D341Med (cell line): ENCODE results near the gene HOTAIR.

Source experiments
- DNase-seq: peaks from one replicate; pipeline ENCODE4 v3.0.0; 2012; ENCODE audit warnings: low spot score

The HOTAIR gene

DNA sequence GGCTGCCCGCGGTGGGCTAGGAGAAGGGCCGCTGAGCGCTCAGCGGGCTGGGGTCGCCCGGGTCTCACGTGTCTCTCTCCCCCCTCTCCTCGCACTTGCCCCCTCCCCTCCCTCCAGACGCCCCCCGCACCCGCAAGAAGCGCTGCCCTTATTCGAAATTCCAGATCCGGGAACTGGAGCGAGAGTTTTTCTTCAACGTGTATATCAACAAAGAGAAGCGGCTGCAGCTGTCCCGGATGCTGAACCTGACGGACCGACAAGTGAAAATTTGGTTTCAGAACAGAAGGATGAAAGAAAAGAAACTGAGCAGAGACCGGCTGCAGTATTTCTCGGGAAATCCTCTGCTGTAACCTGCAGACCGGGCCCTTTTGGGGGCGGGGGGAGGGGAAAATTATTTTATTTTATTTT lies 314 bp upstream of the HOTAIR start:
- no peak for DNase-seq

GRCh38 chr12:53973236-53974042 lies 1.3 kb downstream of the HOTAIR start:
- no peak for DNase-seq

GRCh38 chr12:53972722-53973235 lies 2.0 kb downstream of the HOTAIR start, which contains the start of gene HOXC11:
Gene HOXC11 (plus strand): TSS chr12:53973126. CDS start chr12:53973242, 116 bp downstream.
- no peak for DNase-seq

GRCh38 chr12:53972152-53972702 lies 2.5 kb downstream of the HOTAIR start:
- no peak for DNase-seq

GRCh38 chr12:53971686-53972085 lies 3.1 kb downstream of the HOTAIR start:
- no peak for DNase-seq

DNA sequence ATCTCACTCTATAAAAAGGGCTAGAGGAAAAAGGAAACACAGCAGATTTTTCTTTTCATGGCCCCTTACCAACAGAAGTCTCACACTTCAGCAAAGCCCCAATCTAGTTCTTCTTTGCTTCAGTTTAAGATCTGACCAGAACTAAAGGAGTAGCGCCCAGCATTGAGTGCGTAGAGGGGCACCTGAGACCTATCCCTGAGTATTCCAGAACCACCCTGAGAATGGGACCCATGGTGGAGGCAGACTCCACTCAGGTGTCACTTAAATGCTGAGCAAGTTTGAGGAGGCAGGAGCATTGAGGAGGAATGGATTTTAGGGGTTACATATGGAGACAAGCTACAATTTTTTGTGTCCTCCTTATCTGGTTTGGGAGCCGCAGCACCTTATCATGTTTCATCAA lies 3.6 kb downstream of the HOTAIR start:
- DNase-seq: no peak

DNA sequence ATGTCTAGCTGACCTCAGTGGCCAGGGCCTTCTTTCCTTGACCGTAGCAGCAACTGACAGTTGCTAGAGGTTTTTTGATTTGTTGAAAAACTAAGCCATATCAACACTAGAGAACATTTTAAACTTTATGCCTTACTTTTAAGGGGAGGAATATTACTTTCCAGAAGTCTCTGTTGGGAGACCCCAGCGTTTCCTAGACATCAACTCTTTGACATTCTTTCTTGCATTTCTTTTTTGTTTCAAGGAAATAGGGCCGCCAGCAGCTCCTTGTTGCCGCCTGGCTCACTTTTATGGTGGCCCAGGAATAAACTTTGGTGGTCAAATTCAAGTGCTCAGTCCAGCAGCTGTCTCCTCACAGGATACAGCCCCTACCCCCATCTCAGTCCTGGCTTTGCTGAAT lies 4.3 kb downstream of the HOTAIR start:
- DNase-seq: no peak

GRCh38 chr12:53969588-53970259 lies 5.0 kb downstream of the HOTAIR start:
- no peak for DNase-seq

DNA sequence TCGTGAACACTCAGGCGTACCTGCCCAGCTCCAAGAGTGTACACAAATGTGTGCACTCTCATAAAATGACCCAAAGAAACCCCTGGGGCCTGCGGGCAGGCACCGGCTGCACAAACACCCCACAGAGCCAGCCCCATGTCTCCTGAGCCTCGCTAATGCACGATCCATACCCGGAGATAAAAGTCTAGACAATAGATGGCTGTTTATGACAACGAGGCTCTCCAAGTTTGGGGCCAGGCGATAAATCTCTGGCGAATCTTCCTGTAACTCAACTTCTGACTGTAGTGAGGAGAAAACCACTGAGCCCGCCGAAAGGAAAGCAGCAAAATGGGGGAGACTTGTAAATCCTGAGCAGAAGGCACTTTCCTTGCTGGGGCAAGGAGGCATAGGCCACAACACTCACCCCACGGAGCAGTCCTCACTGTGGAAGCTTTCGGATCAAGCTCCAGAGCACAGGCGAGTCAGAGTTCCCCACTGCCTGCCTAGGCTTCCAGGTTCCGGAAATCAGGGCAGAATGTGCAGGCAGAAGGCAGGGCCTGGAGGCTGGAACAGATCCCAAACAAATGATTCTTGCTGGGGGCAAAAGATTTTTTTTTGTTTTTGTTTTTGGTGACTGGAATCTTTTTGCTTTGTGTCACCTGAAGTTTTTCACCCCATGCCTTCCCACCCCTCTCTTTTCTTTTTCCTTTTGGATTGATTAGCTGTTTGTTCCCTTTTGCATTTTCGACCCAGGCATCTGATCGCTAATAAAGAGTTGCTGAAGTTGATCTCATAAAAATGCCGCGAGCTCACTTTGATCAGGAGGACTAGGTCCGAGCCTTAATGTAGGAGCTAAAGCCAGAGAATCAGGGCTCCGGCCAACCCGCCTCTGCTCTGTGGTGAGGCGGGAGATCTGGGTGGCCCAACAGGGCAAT lies 6.3 kb downstream of the HOTAIR start:
- no peak for DNase-seq

DNA sequence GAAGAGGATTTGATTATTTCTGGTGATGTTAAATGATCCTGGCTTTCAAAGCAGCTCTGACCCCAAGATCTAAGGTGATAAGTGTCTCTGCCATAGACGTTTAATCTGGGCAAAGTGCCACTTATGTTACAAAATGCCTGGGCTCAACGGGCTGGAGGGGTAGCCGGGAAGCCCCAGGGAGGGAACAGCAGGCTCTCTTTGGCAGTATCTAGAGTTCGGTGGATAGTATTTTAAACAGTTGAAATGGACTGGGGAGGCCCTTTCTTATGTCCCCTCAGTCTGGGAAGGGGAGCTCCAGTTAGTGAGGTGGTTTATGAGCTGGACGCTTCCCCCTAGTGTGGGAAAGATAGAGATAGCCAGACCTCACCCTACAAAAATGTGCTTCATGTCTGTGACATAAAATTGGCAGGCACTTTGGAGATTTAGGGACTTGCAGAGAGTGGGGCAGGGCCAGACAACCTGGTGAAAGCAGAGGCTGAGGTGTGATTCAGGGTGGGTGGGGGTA lies 7.3 kb downstream of the HOTAIR start:
- no peak for DNase-seq

DNA sequence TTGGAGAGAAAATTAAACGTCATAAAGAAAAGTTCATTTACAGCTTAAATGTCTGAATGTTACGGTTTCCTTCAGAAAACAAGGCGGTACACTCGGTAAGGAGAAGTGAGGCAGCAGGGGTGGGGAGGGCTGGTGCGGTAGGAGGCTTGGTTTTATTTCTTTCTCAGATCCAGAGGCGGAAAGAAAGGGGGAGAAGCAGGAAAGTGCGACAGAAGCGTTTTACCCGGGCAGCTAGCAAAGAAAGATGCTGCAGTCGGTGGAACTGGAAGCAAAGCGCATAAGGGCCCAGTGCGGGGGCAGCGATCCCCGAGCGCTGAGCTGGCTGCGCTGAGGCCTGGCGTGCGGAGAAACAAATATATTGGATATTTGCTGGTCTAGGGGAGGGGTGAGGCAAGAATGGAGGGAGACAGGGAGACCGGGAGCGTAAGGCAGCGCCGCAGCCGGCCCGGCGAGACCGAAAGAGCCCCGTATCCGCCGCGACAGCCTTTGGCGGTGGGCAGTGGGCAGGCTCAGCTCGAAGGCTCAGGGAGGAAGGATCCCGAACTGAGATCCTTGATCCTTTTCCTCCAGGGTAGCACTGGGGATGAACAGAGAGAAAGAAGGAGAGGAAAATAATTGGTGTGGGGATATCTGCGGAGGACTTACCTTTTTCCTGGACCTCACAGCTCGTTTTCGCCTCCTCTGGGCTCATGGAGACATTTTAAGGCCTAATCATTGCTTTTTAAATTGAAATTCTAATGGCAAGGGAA lies 8.2 kb downstream of the HOTAIR start:
- DNase-seq: no peak

GRCh38 chr12:53966085-53966384 lies 8.7 kb downstream of the HOTAIR start:
- DNase-seq: no peak

DNA sequence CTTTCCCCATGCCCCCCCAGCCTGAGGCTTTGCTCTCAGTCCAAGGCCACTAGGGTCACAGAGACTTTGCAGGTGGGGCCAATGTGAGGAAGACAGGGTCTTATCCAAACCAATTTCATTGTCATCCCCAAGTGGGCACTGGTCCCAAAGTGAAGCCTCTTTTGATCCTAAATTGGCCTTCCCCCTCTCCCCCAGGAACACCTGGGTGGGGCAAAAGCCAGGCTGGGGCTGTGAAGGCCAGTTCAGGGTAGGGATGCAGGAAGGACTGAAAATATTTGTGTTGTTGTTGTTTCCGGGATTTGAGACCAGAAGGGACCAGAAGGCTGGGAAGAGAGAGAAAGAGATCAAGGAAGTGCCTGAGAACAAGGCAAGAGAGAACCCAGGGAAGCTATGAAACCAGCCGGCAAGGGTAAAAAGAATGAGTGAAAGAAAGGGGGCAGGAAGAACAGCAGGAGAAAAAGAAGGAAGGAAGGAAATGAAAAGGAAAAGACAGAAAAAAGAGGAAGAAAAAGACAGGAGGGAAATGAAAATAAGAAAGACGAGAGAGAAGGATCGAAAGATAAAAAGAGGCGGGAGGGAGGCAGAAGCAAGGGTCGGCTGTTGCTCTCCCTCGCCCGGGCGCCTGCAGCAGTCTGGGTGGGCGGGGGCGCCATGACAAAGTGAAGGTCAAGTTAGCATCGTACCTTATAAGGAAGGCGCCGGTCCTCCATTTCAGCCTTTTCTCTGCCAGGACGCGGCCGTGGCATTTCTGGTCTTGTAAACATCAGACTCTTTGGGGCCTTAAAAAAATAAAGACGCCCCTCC lies 9.3 kb downstream of the HOTAIR start:
- DNase-seq: no peak

GRCh38 chr12:53964315-53964713 lies 10.4 kb downstream of the HOTAIR start:
- no peak for DNase-seq

DNA sequence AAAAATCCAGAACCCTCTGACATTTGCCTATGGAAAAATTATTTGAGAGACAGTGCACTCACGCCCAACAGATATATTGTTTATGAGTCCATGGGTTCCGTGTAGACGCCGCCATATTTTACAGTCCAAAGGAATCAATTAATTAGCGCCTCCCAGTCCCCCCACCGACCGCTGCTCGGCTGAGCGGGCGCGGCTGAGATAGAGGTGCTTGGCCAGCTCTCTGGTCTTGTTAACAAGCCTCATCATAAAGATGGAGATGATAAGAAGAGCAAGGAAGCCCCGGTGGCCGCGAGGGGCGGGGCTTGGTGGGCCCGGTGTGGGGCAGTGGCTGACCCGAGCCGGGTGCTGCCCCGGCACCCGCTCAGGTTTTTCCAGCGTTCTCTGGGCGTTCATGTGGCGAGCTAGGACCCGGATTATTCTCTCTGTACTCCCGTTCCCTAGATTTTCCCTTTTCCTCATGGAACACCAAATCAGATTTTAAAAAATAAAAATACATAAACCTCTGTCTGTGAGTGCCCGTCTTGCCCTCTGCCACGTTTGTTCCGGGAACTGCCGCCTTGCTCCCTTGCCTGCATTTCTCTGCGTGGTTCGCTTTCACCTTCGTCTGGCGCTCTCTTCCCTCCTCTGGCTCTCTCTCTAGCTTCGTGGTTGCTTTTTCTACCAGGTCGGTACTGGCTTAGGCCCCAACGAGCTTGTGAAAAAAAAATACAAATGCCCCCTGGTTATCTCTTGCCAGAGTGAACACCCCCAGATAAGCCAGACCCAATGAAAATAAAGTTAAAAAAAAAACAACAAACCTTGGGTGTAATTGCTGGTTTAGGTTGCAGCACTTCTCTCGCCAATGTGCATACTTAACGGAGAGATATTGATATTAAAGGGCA lies 11.1 kb downstream of the HOTAIR start:
- DNase-seq: no peak

GRCh38 chr12:53963005-53963404 lies 11.7 kb downstream of the HOTAIR start:
- DNase-seq: no peak

DNA sequence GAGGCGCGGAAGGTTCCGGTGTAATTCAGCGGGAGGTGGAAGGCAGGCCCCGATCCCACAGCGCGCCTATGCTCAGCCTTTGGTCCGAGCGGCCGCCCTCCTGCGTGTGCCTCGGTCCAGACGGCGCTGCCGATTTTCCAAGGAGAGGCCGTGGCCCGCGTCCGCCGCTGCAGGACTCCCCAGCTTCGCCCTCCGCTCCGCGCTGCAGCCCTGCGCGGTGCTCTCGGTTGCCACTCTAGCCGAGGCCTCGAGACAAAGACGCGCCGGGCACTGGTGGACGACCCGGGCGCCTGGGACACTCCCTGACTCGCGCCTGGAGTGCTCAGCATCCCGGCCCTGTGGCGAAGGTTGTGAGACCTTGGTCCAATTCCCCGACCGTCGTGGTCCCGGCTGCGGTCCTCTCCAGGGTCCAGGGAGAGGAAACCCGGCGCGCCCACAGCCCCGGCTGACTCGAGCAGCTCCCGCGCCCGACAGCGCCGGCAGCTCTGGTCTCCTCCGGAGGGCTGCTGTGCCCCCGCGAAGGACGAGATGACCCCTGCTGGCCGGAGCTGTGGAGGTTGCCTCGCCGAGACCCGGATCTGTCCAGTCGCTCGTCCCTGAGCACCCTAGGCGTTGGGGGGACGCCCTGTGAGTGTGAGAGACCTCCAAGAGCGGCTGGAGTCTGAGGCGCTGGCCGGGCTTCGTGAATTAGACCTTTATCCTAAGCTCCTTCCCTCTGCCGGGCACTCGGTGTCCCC lies 13.6 kb downstream of the HOTAIR start:
- DNase-seq: no peak

GRCh38 chr12:53960187-53961024 lies 14.3 kb downstream of the HOTAIR start:
- DNase-seq: no peak
